Brain microvascular endothelial cell (primary cell): ENCODE results near the gene MYO10.

Experiments used
- DNase-seq: peaks from one replicate; pipeline ENCODE4 v3.0.0-alpha.2; 2020
- H3K27ac ChIP-seq: fragments of 250-450 bp; sonication (Bioruptor Pico); 2 replicates; pipeline ENCODE4 v1.5.1; 2020; ENCODE audit warnings: mild to moderate bottlenecking, moderate library complexity
- H3K27me3 ChIP-seq: fragments of 250-450 bp; sonication (Bioruptor Pico); replicated peaks from 2 replicates; pipeline ENCODE4 v1.5.1; 2020; ENCODE audit warnings: mild to moderate bottlenecking
- H3K36me3 ChIP-seq: fragments of 250-450 bp; sonication (Bioruptor Pico); replicated peaks from 2 replicates; pipeline ENCODE4 v1.5.1; 2020; ENCODE audit warnings: mild to moderate bottlenecking
- H3K4me3 ChIP-seq: 2 replicates; pipeline ENCODE4 v1.5.1; 2011; ENCODE audit warnings: low read depth, mild to moderate bottlenecking, control low read depth, low read length, moderate library complexity
- CTCF ChIP-seq: IDR thresholded peaks from 2 replicates; pipeline ENCODE4 v1.5.1; 2011; ENCODE audit warnings: low read depth, mild to moderate bottlenecking, moderate library complexity, low read length, control low read depth, inconsistent platforms; ENCODE audit errors: missing control alignments
- in situ Hi-C: cut with HindIII; loops from 2 replicates; pipeline ENCODE4 v1.10.0; 2017; ENCODE audit warnings: low sequenced_read_pairs, low pct_ligation_motif_present

MYO10 gene

GRCh38 chr5:16952968-16953671 lies 17.0 kb upstream of the MYO10 start:
- Histone ChIP-seq H3K27ac (no peak overlapping the region), H3K27me3 (no peaks in the 10 kb centered on the region), H3K4me3 (no peak overlapping the region), H3K36me3 (no peaks in the 10 kb centered on the region)
- in situ Hi-C loops = no loop called here
- TF ChIP-seq CTCF = no peak
- DNase-seq = no peak

GRCh38 chr5:16946725-16947124 lies 10.6 kb upstream of the MYO10 start:
- no peak for TF ChIP-seq CTCF
- DNase-seq = no peak
- Histone ChIP-seq H3K27me3 (no peaks in the 10 kb centered on the region), H3K27ac (no peak overlapping the region), H3K36me3 (no peaks in the 10 kb centered on the region), H3K4me3 (no peak overlapping the region)
- in situ Hi-C loops = loop anchor here (25.0 kb wide), 1 partner anchor 241 kb away; no protein-coding TSS in a partner anchor

- no peak for TF ChIP-seq CTCF
- in situ Hi-C loops = loop anchor here (25.0 kb wide), 1 partner anchor 242 kb away; no protein-coding TSS in a partner anchor
- H3K27me3 ChIP-seq = no peaks in the 10 kb centered on the region
- no peak overlapping the region for H3K27ac ChIP-seq
- DNase-seq = no peak
- H3K4me3 ChIP-seq = no peak overlapping the region
- no peaks in the 10 kb centered on the region for H3K36me3 ChIP-seq
Observed at GRCh38 chr5:16944816-16945562, 8.9 kb upstream of the MYO10 start.

- in situ Hi-C loops = loop anchor here (25.0 kb wide), 1 partner anchor 243 kb away; no protein-coding TSS in a partner anchor
Observed at GRCh38 chr5:16943846-16944678, 8.0 kb upstream of the MYO10 start.

More at GRCh38 chr5:16943846-16944678, 8.0 kb upstream of the MYO10 start:
- H3K4me3 ChIP-seq = no peak overlapping the region
- no peak for TF ChIP-seq CTCF
- no peaks in the 10 kb centered on the region for H3K27me3 ChIP-seq
- no peak for DNase-seq
- H3K36me3 ChIP-seq = no peaks in the 10 kb centered on the region
- no peak overlapping the region for H3K27ac ChIP-seq
